HTERT RPE-1 (cell line): ENCODE measurements around the gene C8A.

Experiments used
- in situ Hi-C: fragments of 300-500 bp; cut with MboI; formaldehyde crosslinking; loops from 4 replicates; pipeline ENCODE4 v1.14.3; 2020; ENCODE audit warnings: low sequenced_read_pairs

C8A gene

DNA sequence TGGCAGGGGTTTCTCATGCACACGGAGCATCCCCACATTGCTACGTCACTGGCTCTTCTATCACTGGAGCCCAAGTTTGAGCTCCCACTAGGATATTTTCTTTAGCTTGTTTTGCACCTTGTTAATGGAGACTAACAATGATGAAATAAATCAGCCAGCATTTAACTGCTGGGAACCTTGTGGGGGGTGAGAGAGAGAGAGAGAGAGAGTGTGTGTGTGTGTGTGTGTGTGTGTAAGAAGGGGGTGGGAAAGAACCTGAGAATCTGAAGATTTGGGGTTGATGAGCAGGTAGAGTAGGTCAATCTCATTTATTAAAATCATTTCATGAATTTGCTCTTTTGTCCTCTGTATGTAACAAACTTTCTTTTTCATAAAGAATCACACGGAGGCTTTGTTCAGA is 110.6 kb downstream of the C8A start:
- in situ Hi-C loops, result no loop called here

GRCh38 chr1:56965916-56966697 is 111.5 kb downstream of the C8A start, which contains the start of gene C8B:
Gene C8B (minus strand): TSS chr1:56966015. CDS start chr1:56965948, 67 bp downstream.
- in situ Hi-C loops, result no loop called here

GRCh38 chr1:56966698-56966999 is 112.1 kb downstream of the C8A start:
- in situ Hi-C loops, result no loop called here

- in situ Hi-C loops, result no loop called here
These were observed 112.8 kb downstream of the C8A start for GRCh38 chr1:56967355-56967754.
